Erythroblast (primary cell): ENCODE data around the gene RPL19.

Experiments
- GATA1 ChIP-seq: IDR thresholded peaks from 2 replicates; pipeline ENCODE4 v1.6.1; 2011; ENCODE audit warnings: low read depth, mild to moderate bottlenecking, control low read depth, low read length, moderate library complexity
- POLR2A ChIP-seq: IDR thresholded peaks from 2 replicates; pipeline ENCODE4 v1.6.1; 2011; ENCODE audit warnings: mild to moderate bottlenecking, low read length

GRCh38 chr17:39150795-39151149 lies 49.3 kb upstream of the RPL19 start:
- no peak for TF ChIP-seq POLR2A
- TF ChIP-seq GATA1: no peak
